Measurements from ENCODE around the gene KCNN2.

KCNN2 gene
- 0 to 0.07 reads per million in 2 donors for total RNA-seq

- DNase-seq, result peak in 1 of 5 experiments; percentile 30
These were observed at the start of gene KCNN2 for GRCh38 chr5:114361724-114362196. Gene KCNN2, plus strand, starts transcription at chr5:114362070. Its CDS starts 70 bp downstream, at chr5:114362140.

- DNase-seq, result no peak
These were observed 49.2 kb upstream of the KCNN2 start for GRCh38 chr5:114312658-114313057.

GRCh38 chr5:114314061-114314460, 47.8 kb upstream of the KCNN2 start:
- no peak for DNase-seq

GRCh38 chr5:114316167-114316566, 45.7 kb upstream of the KCNN2 start:
- no peak for DNase-seq

- no peak for DNase-seq
These were observed 44.1 kb upstream of the KCNN2 start for GRCh38 chr5:114317751-114318150.

GRCh38 chr5:114319236-114319635, 42.6 kb upstream of the KCNN2 start:
- no peak for DNase-seq

- DNase-seq, result no peak
These were observed 42.0 kb upstream of the KCNN2 start for GRCh38 chr5:114319821-114320220.

- DNase-seq, result no peak
These were observed 37.6 kb upstream of the KCNN2 start for GRCh38 chr5:114324282-114324681.

- no peak for DNase-seq
These were observed 36.3 kb upstream of the KCNN2 start for GRCh38 chr5:114325541-114325940.

GRCh38 chr5:114327474-114327873, 34.4 kb upstream of the KCNN2 start:
- DNase-seq, result no peak

- no peak for DNase-seq
These were observed 33.9 kb upstream of the KCNN2 start for GRCh38 chr5:114327987-114328386.

- no peak for DNase-seq
These were observed 30.8 kb upstream of the KCNN2 start for GRCh38 chr5:114330916-114331531.

- DNase-seq, result no peak
These were observed 29.4 kb upstream of the KCNN2 start for GRCh38 chr5:114332493-114332892.

GRCh38 chr5:114332925-114333324, 28.9 kb upstream of the KCNN2 start:
- no peak for DNase-seq

GRCh38 chr5:114335391-114335790, 26.5 kb upstream of the KCNN2 start:
- DNase-seq, result no peak

GRCh38 chr5:114339108-114339507, 22.8 kb upstream of the KCNN2 start:
- no peak for DNase-seq

GRCh38 chr5:114346181-114346580, 15.7 kb upstream of the KCNN2 start:
- no peak for DNase-seq

- DNase-seq, result no peak
These were observed 6.6 kb upstream of the KCNN2 start for GRCh38 chr5:114355086-114355830.

- DNase-seq, result no peak
These were observed 3.5 kb upstream of the KCNN2 start for GRCh38 chr5:114358329-114358728.

GRCh38 chr5:114360357-114360756, 1.5 kb upstream of the KCNN2 start:
- no peak for DNase-seq

- peak in 1 of 5 experiments; percentile 7 for DNase-seq
These were observed 800 bp upstream of the KCNN2 start for GRCh38 chr5:114360816-114361723.

GRCh38 chr5:114362197-114362976, 517 bp downstream of the KCNN2 start:
- peak in 1 of 5 experiments; percentile 15 for DNase-seq
